Adrenal gland (tissue), 5 donors: ENCODE data around the gene TBC1D9.

Experiments
- POLR2A ChIP-seq, 2 donors: fragments of 450-650 bp; IDR thresholded peaks; one replicate each; pipeline ENCODE4 v1.6.1; 2017; ENCODE audit warnings: antibody characterized with exemption in 2 of 2, mild to moderate bottlenecking in 2 of 2, moderate library complexity in 1 of 2
- TF ChIP-seq, protein P1 (sequence below), 6 experiments: fragments of 450-650 bp in 4 of 6; fragments of 200-600 bp in 2 of 6; sonication (generic) in 1 of 6; IDR thresholded peaks; 1 replicate in 5 of 6; 2 replicates in 1 of 6; pipeline versions ENCODE4 v1.5.1 to v1.8.0; 2016 to 2021; ENCODE audit warnings: antibody characterized with exemption in 6 of 6, mild to moderate bottlenecking in 2 of 6, moderate library complexity in 1 of 6
- donor health status: DM: no; HTN: no; CAD: no.

DNA sequence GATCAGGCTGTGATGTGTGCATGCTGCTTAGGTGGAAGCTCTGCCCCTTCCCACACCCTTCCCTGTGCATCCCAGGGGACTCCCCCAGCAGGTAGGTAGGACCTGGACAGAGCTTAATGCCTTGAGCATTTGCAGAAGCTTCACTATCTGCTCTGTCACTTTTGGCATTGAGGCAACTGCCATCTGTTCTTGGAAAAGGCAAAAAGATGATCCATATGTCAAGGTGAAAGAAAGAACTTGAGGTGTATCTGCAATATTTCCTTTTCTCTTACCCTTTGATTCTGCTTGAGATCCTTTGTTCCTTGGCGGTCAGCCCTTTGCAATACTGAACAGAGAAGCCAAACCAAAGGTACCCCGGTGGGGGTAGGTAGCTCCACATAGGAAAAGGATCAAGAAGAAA lies 37.1 kb upstream of the TBC1D9 start:
- TF ChIP-seq, protein P1, sequence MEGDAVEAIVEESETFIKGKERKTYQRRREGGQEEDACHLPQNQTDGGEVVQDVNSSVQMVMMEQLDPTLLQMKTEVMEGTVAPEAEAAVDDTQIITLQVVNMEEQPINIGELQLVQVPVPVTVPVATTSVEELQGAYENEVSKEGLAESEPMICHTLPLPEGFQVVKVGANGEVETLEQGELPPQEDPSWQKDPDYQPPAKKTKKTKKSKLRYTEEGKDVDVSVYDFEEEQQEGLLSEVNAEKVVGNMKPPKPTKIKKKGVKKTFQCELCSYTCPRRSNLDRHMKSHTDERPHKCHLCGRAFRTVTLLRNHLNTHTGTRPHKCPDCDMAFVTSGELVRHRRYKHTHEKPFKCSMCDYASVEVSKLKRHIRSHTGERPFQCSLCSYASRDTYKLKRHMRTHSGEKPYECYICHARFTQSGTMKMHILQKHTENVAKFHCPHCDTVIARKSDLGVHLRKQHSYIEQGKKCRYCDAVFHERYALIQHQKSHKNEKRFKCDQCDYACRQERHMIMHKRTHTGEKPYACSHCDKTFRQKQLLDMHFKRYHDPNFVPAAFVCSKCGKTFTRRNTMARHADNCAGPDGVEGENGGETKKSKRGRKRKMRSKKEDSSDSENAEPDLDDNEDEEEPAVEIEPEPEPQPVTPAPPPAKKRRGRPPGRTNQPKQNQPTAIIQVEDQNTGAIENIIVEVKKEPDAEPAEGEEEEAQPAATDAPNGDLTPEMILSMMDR (IDR thresholded peaks at IDR 0.05) = no peak
- TF ChIP-seq POLR2A (IDR thresholded peaks at IDR 0.05) = no peak
